NCI-H2196 (cell line): ENCODE data around the gene PIM3.

Source experiments
- DNase-seq: peaks from one replicate; lab custom pipeline; 2025; ENCODE audit not compliant: unreplicated experiment; lab: John Stamatoyannopoulos, UW

Gene PIM3

GRCh38 chr22:49999946-50000586, 39.5 kb downstream of the PIM3 start:
- DNase-seq: no peak

DNA sequence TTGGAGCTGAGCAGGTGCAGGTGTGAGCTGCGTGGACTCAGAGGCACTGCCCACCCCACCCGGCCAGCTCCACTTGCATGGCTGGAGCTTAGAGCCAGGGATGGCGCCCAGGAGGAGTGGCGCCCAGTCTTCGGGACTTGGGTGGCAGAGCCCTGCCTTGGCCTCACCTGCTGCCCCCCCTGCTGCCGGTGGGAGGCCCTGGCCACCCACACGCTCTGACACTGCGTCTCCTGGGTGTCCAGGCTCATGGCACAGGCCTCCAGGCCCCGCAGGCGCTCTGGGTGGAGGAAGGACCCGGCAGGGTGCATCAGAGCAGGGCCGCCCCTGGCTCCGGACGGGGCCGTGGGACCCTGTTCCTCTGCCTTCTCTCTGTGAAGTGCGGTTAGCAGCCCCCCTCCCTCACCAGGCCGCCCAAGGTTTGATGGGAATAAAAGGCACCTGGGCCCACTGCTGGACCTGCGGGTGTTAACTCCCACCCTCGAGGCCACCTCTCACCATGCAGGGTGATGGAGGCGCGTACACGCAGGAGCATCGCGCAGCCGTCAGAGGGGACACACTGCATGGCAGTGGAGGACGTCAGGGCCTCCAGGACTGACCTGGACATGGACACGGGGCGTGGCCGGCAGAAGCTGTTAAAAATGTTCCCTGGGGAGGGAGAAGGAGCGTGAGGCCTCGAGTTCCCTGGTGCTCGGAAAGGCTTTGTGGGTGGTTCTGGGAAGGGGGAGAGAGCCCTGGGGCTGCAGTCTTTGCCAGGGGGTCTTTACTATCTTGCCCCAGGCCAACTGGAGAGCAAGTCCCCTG, 40.2 kb downstream of the PIM3 start:
- DNase-seq: no peak

- DNase-seq: no peak
These were observed 41.0 kb downstream of the PIM3 start for GRCh38 chr22:50001388-50002231.

DNA sequence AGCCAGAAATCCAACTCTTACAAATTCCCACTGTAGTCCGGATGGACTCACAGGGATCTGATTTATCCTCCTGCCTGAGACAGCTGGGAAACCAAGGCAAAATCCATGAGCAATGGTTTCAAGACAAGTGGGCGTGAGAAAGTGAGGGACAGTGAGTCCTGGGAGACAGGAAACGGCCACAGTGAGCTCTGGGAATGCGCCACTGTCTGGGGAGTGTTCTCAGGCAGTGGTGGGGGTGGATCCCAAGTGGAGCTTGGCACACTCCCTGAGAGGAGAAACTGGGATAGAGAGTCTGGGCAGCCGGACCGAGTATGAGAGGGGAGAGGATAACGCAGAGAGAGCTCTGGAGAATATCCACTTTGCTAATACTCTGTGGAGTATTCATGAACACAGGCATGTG, 42.2 kb downstream of the PIM3 start:
- no peak for DNase-seq

- DNase-seq: no peak
These were observed 44.3 kb downstream of the PIM3 start for GRCh38 chr22:50004918-50005317.

GRCh38 chr22:50007057-50007511, 46.5 kb downstream of the PIM3 start:
- no peak for DNase-seq

- peak; percentile 58 for DNase-seq
These were observed 47.8 kb downstream of the PIM3 start for GRCh38 chr22:50008151-50009040.

DNA sequence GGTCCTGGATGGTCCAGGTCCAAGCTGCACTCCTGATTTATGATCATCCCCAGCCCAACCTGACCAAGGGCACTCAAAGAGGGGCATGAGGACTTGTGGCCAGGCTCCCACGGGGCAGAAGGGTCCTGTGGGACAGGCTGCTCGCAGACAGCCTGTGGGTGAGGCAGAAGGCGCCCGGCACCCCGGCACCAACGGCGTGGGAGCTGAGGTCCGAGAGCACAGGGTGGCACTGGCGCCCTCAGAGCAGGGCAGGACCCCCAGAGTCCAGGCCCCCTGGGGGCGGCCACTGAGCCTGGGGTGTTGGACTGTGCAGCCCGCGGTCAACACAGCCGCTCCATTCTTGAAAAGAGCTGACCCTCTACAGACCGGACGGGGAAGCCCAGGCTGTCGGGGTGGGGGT, 48.7 kb downstream of the PIM3 start:
- no peak for DNase-seq

DNA sequence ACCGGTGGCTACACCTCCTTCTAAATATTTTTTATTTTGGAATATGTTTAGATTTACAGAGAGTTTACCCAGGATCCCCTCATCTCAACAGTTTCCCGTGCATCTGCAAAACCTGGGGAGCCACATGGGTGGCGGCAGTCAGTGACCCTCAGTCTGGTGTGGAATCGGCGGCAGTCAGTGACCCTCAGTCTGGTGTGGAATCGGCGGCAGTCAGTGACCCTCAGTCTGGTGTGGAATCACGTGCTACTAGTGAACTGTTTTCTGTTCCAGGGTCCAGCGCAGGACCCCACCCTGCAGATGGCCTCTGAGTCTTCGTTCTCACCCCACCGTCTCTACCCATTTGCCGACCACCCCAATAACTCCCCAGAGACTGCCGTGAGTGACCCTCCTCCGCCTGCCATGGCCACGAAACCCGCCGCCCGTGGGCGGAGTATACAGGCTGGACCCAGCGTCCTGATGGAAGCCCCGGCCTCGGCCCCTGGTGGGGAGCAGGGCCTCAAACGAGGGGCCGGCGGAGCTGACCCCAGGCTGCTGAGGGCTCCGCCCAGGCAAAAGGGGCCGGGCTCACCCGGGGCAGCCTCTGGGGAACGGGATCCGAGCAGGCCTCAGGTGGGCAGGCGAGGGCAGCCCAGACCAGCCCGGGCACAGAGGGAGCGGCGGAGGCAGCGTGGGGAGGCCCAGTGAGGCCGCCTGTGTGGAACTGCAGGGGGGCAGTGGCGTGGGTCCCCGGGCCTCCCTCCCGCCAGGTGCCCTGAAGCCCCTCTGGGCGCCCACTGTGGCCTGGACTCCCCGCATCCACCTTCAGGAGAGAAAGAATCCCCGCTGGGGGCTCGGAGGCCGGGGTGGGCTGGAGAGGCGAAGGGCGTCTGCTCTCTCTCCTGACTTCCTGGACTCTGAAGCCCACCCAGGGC, 49.4 kb downstream of the PIM3 start:
- DNase-seq: no peak

GRCh38 chr22:50010676-50011446, 50.3 kb downstream of the PIM3 start:
- no peak for DNase-seq

DNA sequence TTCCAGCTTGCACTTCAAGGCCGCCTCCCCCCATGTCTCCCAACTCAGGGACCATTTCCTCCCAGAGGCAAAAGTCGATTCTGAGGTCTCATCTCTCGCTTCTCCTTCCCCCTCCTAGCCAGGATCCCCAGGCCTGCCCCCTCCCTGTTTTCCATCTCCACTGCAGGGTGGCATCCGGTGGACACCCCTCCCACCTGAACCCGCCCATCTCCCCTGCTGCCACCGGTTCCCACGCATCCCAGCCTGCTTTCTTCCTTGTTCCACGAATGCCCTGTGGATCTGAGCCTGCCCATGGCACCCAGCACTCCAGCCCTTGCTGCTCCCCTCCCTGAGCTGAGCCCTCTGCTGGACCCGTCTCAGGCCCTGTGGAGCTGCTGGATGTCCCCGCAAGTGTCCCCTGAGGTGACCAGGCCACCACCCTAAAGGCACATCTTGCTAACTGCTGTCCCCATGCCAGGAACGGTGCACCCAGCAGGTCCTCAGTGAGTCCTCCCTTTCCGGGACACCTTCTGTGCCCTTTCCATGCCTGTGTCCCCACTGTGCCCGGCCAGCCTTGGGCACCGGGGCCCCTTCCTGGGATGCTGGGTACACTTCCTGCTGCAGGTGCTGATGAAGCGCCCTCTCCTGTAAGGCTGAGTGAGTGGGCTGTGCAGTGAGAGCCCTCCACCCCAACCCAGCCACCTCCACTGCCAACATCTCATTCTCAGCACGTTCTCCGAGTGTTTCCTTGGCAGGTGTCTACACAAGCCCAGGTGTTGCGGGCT, 51.1 kb downstream of the PIM3 start:
- no peak for DNase-seq

GRCh38 chr22:50012211-50013181, 51.9 kb downstream of the PIM3 start, which contains the start of gene IL17REL:
TSS of gene IL17REL (minus strand) at chr22:50012765. CDS start at chr22:50012646, 119 bp downstream.
- no peak for DNase-seq
